ENCODE results near the gene TRAF1.

Gene TRAF1

DNA sequence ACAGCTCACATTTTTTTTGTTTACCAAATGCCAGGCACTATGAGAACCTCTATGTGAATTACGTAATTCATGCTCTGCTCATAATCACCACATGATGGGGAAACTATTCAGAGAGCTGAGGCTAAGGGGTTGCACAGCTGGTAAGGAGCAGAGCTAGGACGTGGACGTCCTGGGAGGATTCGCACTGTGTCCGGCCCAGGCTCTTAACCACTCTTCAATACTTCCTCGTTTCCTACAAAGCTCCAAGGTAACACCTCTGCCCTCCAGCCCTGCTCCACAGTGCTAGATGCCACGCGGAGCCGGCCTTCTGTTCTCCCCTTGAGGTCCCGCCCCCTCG, 58.3 kb downstream of the TRAF1 start:
- H3K4me2 ChIP-seq (ENCODE audit: low read length) = peak overlapping the region; percentile 65
- H3K4me1 ChIP-seq (ENCODE audit: insufficient read depth, low read length, severe bottlenecking) = peaks cover 21% of the 10 kb centered on the region
- no peak overlapping the region for H2AFZ ChIP-seq (ENCODE audit: low read length)
- no peaks in the 10 kb centered on the region for H4K20me1 ChIP-seq (ENCODE audit: insufficient read depth, low read length)
- TF ChIP-seq, protein P1, sequence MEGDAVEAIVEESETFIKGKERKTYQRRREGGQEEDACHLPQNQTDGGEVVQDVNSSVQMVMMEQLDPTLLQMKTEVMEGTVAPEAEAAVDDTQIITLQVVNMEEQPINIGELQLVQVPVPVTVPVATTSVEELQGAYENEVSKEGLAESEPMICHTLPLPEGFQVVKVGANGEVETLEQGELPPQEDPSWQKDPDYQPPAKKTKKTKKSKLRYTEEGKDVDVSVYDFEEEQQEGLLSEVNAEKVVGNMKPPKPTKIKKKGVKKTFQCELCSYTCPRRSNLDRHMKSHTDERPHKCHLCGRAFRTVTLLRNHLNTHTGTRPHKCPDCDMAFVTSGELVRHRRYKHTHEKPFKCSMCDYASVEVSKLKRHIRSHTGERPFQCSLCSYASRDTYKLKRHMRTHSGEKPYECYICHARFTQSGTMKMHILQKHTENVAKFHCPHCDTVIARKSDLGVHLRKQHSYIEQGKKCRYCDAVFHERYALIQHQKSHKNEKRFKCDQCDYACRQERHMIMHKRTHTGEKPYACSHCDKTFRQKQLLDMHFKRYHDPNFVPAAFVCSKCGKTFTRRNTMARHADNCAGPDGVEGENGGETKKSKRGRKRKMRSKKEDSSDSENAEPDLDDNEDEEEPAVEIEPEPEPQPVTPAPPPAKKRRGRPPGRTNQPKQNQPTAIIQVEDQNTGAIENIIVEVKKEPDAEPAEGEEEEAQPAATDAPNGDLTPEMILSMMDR (IDR thresholded peaks at IDR 0.05; ENCODE audit: low read length) = no peak
- no peak for TF ChIP-seq EZH2 (IDR thresholded peaks at IDR 0.05; ENCODE audit: borderline replicate concordance, low read length)
- no peaks in the 10 kb centered on the region for H3K9me2 ChIP-seq (ENCODE audit: low read depth, low read length)
- H3K27ac ChIP-seq (ENCODE audit: low read depth, low read length, poor library complexity, severe bottlenecking) = peak overlapping the region; percentile 3
- no peaks in the 10 kb centered on the region for H3K9me3 ChIP-seq (ENCODE audit: low read length)
- H3K79me2 ChIP-seq (ENCODE audit: insufficient read depth, low read length) = no peaks in the 10 kb centered on the region
- H3K36me3 ChIP-seq (ENCODE audit: insufficient read depth, low read length) = peaks cover 69% of the 10 kb centered on the region; the same call in 1 of the 2 replicates
- H3F3A ChIP-seq (ENCODE audit: insufficient read depth, low read length) = no peaks in the 10 kb centered on the region
- H3K9ac ChIP-seq (ENCODE audit: low read length) = peak overlapping the region; percentile 23; the same call in 1 of the 2 replicates
- H3K4me3 ChIP-seq (ENCODE audit: low read depth, low read length, poor library complexity, severe bottlenecking) = peak overlapping the region; percentile 51
- H3K27me3 ChIP-seq (ENCODE audit: insufficient read depth, low read length) = no peaks in the 10 kb centered on the region

DNA sequence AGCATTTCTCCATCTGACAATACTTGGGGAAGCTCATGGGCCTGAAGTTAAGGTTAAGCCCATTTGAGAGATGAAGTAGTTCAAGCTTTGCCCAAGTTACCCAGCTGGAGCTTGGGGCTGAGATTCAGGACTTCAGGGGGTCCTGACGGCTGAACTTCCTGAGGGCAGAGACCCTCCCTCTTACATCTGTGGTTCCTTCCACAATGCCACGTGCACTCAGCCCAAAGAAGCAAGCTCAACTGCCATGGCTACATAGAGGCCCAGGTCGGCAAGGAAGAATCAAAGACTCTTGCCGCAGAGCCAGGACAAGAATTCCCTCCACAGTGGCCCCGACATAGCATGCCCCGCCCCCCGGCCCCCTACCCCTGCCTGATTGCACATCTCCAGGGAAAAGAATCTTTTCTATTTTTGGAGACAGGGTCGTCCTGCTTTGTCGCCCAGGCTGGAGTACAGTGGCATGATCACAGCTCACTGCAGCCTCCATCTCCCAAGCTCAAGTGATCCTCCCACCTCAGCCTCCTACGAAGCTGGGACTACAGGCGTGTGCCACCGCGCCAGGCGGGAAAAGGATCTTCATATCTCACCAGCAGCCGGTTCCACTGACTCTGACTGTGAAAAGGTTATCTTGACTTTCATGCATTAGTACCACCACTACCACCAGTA, 58.8 kb downstream of the TRAF1 start:
- Histone ChIP-seq H3K36me3 (ENCODE audit: insufficient read depth, low read length) (peaks cover 69% of the 10 kb centered on the region; the same call in 1 of the 2 replicates), H3K27ac (ENCODE audit: low read depth, low read length, poor library complexity, severe bottlenecking) (peak overlapping the region; percentile 3), H3K4me2 (ENCODE audit: low read length) (peak overlapping the region; percentile 65), H3K27me3 (ENCODE audit: insufficient read depth, low read length) (no peaks in the 10 kb centered on the region), H2AFZ (ENCODE audit: low read length) (no peak overlapping the region), H3K4me3 (ENCODE audit: low read depth, low read length, poor library complexity, severe bottlenecking) (peak overlapping the region; percentile 51), H3F3A (ENCODE audit: insufficient read depth, low read length) (no peaks in the 10 kb centered on the region), H3K9me3 (ENCODE audit: low read length) (no peaks in the 10 kb centered on the region), H3K9me2 (ENCODE audit: low read depth, low read length) (no peaks in the 10 kb centered on the region), H3K9ac (ENCODE audit: low read length) (peak overlapping the region; percentile 23; the same call in 1 of the 2 replicates), H3K79me2 (ENCODE audit: insufficient read depth, low read length) (no peaks in the 10 kb centered on the region), H4K20me1 (ENCODE audit: insufficient read depth, low read length) (no peaks in the 10 kb centered on the region), H3K4me1 (ENCODE audit: insufficient read depth, low read length, severe bottlenecking) (peaks cover 21% of the 10 kb centered on the region)
- TF ChIP-seq, protein P1 (IDR thresholded peaks at IDR 0.05; ENCODE audit: low read length) = no peak
- no peak for TF ChIP-seq EZH2 (IDR thresholded peaks at IDR 0.05; ENCODE audit: borderline replicate concordance, low read length)

DNA sequence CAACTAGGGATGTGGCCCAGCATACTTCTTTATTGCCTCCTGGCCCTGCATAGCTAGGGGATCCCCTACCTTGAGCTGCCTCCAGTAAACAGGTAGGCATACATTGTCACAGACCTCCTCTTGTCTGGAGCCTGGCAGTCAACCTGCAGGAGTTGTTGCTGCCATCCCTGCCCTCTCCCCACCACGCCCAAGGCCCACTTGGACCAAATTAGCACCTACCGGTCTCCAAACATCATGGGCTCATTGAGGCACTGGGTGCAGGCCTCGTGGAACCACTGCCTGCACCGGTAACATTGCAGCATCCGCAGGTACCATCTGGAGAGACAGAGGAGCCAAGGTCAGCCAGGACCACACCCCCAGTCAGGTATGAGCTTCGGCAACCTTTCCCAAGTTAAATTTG, 59.9 kb downstream of the TRAF1 start:
- Histone ChIP-seq H3K36me3 (ENCODE audit: insufficient read depth, low read length) (peaks cover 69% of the 10 kb centered on the region; the same call in 1 of the 2 replicates), H3K79me2 (ENCODE audit: insufficient read depth, low read length) (no peaks in the 10 kb centered on the region), H3K9me3 (ENCODE audit: low read length) (no peaks in the 10 kb centered on the region), H3K9ac (ENCODE audit: low read length) (no peak overlapping the region), H3K27me3 (ENCODE audit: insufficient read depth, low read length) (no peaks in the 10 kb centered on the region), H2AFZ (ENCODE audit: low read length) (no peak overlapping the region), H3K4me3 (ENCODE audit: low read depth, low read length, poor library complexity, severe bottlenecking) (no peak overlapping the region), H3F3A (ENCODE audit: insufficient read depth, low read length) (no peaks in the 10 kb centered on the region), H3K27ac (ENCODE audit: low read depth, low read length, poor library complexity, severe bottlenecking) (no peak overlapping the region), H4K20me1 (ENCODE audit: insufficient read depth, low read length) (no peaks in the 10 kb centered on the region), H3K4me2 (ENCODE audit: low read length) (no peak overlapping the region), H3K9me2 (ENCODE audit: low read depth, low read length) (no peaks in the 10 kb centered on the region), H3K4me1 (ENCODE audit: insufficient read depth, low read length, severe bottlenecking) (peaks cover 21% of the 10 kb centered on the region)
- no peak for TF ChIP-seq EZH2 (IDR thresholded peaks at IDR 0.05; ENCODE audit: borderline replicate concordance, low read length)
- TF ChIP-seq, protein P1 (IDR thresholded peaks at IDR 0.05; ENCODE audit: low read length) = no peak

All from OCI-LY1 (cell line).